Type B pancreatic cell (in vitro differentiated cells): ENCODE data around the gene C10orf105. TPM values are rescaled to one million over a fixed set of nuclear protein-coding genes. Genes with fewer than 3 reads are reported as not detected.

Source experiments
- DNase-seq: peaks from one replicate; pipeline ENCODE4 v3.0.0; 2021; ENCODE audit warnings: mixed read lengths; ENCODE audit not compliant: unreplicated experiment; ENCODE audit errors: extremely low spot score
- H3K27ac Mint-ChIP-seq: 2 replicates; pipeline ENCODE4 v1.8.0; 2021; ENCODE audit warnings: mild to moderate bottlenecking, mixed read lengths
- H3K27me3 Mint-ChIP-seq: 2 replicates; pipeline ENCODE4 v1.8.0; 2021; ENCODE audit warnings: mixed read lengths
- H3K36me3 Mint-ChIP-seq: 2 replicates; pipeline ENCODE4 v1.8.0; 2021; ENCODE audit warnings: mixed read lengths
- H3K4me1 Mint-ChIP-seq: one replicate; pipeline ENCODE4 v1.8.0; 2021; ENCODE audit warnings: mixed read lengths; ENCODE audit not compliant: unreplicated experiment
- H3K4me3 Mint-ChIP-seq: 2 replicates; pipeline ENCODE4 v1.8.0; 2021; ENCODE audit warnings: mild to moderate bottlenecking, mixed read lengths
- H3K9me3 Mint-ChIP-seq: 2 replicates; pipeline ENCODE4 v1.8.0; 2021; ENCODE audit warnings: mixed read lengths
- total RNA-seq: library from RNA; stranded (reverse); gene quantifications from 2 replicates; pipeline ENCODE4 v1.2.1, GENCODE V29; 2021; ENCODE audit warnings: low replicate concordance
- TF ChIP-seq, protein P1 (sequence below): fragments of 200-600 bp; sonication (generic); conservative IDR thresholded peaks from 2 replicates; pipeline ENCODE4 v1.5.0; 2021; ENCODE audit warnings: antibody characterized with exemption, mild to moderate bottlenecking

Gene C10orf105
- total RNA-seq, 1 donor from 2014 or later = 0.31 TPM

DNA sequence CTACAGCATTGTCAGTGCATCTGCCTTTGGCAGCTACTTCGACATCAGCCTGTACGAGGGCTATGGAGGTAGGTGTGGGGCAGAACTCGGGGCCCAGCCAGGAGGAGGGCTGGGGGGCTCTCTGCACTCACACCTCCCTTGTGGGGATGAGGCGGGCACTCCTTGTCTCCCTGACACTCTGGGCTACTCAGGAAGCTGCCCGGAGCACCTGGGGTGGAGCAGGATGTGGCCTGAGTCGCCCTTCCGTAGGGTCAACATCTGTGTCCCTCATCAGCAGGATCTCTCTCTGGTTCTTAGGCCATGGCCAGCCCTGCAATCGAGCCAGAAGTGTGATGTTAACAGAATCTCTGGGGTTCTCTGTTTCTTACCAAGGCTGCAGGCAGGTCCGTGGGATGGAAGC, 40.2 kb downstream of the C10orf105 start:
- H3K9me3 Mint-ChIP-seq = no peaks in the 10 kb centered on the region
- H3K36me3 Mint-ChIP-seq = no peaks in the 10 kb centered on the region
- H3K4me3 Mint-ChIP-seq = no peak overlapping the region
- no peaks in the 10 kb centered on the region for H3K4me1 Mint-ChIP-seq
- no peak overlapping the region for H3K27ac Mint-ChIP-seq
- peaks cover 24% of the 10 kb centered on the region for H3K27me3 Mint-ChIP-seq
- DNase-seq = no peak
- TF ChIP-seq, protein P1, sequence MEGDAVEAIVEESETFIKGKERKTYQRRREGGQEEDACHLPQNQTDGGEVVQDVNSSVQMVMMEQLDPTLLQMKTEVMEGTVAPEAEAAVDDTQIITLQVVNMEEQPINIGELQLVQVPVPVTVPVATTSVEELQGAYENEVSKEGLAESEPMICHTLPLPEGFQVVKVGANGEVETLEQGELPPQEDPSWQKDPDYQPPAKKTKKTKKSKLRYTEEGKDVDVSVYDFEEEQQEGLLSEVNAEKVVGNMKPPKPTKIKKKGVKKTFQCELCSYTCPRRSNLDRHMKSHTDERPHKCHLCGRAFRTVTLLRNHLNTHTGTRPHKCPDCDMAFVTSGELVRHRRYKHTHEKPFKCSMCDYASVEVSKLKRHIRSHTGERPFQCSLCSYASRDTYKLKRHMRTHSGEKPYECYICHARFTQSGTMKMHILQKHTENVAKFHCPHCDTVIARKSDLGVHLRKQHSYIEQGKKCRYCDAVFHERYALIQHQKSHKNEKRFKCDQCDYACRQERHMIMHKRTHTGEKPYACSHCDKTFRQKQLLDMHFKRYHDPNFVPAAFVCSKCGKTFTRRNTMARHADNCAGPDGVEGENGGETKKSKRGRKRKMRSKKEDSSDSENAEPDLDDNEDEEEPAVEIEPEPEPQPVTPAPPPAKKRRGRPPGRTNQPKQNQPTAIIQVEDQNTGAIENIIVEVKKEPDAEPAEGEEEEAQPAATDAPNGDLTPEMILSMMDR = no peak

GRCh38 chr10:71678057-71678805, 41.3 kb downstream of the C10orf105 start:
- Mint-ChIP-seq H3K9me3 (no peaks in the 10 kb centered on the region), H3K27ac (no peak overlapping the region), H3K27me3 (peaks cover 23% of the 10 kb centered on the region), H3K4me1 (no peaks in the 10 kb centered on the region), H3K36me3 (no peaks in the 10 kb centered on the region), H3K4me3 (no peak overlapping the region)
- no peak for DNase-seq
- TF ChIP-seq, protein P1 = no peak

- TF ChIP-seq, protein P1 = no peak
- no peaks in the 10 kb centered on the region for H3K4me1 Mint-ChIP-seq
- H3K4me3 Mint-ChIP-seq = no peak overlapping the region
- peaks cover 22% of the 10 kb centered on the region for H3K27me3 Mint-ChIP-seq
- H3K27ac Mint-ChIP-seq = no peak overlapping the region
- H3K9me3 Mint-ChIP-seq = no peaks in the 10 kb centered on the region
- no peaks in the 10 kb centered on the region for H3K36me3 Mint-ChIP-seq
- DNase-seq = no peak
These were observed 42.3 kb downstream of the C10orf105 start for GRCh38 chr10:71677261-71677660.

DNA sequence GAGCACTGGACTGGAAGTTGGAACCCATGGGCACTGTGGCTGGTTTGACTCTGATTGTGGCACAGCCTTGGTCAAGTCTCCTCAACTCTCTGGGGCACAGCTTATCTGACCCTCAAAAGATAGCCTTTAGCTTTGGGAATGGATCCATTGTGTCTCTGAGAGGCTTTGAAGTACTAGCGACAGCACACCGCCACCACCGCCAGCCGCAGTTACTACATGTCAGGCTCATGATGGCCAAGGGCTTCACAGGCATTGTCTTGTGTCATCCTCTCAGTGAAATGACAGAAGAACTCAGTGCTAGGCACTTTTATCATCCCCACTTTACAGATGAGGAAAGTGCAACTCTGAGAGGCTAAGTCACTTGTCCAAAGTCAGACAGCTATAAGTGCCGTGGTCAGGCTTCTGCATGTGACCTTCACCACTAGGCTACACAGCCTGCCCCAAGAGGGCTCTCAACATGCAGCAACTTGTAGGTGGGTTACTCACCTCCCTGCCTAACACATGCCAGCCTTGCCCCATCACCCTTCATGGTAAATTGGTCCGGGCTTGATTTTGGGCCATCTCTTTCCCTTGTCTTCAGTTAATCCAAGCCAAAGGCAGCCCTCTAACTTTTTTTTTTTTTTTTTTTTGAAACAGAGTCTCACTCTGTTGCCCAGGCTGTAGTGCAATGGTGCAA, 44.1 kb downstream of the C10orf105 start:
- H3K27me3 Mint-ChIP-seq = peaks cover 16% of the 10 kb centered on the region
- TF ChIP-seq, protein P1 = no peak
- no peaks in the 10 kb centered on the region for H3K36me3 Mint-ChIP-seq
- H3K27ac Mint-ChIP-seq = no peak overlapping the region
- no peak overlapping the region for H3K4me3 Mint-ChIP-seq
- H3K9me3 Mint-ChIP-seq = no peaks in the 10 kb centered on the region
- no peak for DNase-seq
- H3K4me1 Mint-ChIP-seq = peaks cover 9% of the 10 kb centered on the region

- Mint-ChIP-seq H3K27ac (no peak overlapping the region), H3K4me1 (peaks cover 17% of the 10 kb centered on the region), H3K4me3 (no peak overlapping the region), H3K9me3 (no peaks in the 10 kb centered on the region), H3K36me3 (no peaks in the 10 kb centered on the region), H3K27me3 (peaks cover 30% of the 10 kb centered on the region)
- DNase-seq = no peak
- TF ChIP-seq, protein P1 = no peak
These were observed 47.3 kb downstream of the C10orf105 start for GRCh38 chr10:71671994-71672946.
